GM12864 (cell line): Measurements from ENCODE around the gene HOXA5.

Experiments used
- DNase-seq: peaks from one replicate; pipeline ENCODE4 v3.0.0-alpha.2; 2011; ENCODE audit warnings: low read depth
- H3K4me3 ChIP-seq: 2 replicates; pipeline ENCODE4 v1.5.1; 2011; ENCODE audit warnings: mild to moderate bottlenecking, low read depth, low read length, control low read depth
- CTCF ChIP-seq: IDR thresholded peaks from 2 replicates; pipeline ENCODE4 v1.5.1; 2011; ENCODE audit warnings: low read depth, mild to moderate bottlenecking, moderate library complexity, low read length, control low read depth, inconsistent platforms; ENCODE audit errors: missing control alignments

HOXA5 gene

GRCh38 chr7:27095050-27095896 lies 48.2 kb downstream of the HOXA5 start:
- DNase-seq = no peak
- peak overlapping the region; percentile 82 for H3K4me3 ChIP-seq
- TF ChIP-seq CTCF = no peak

GRCh38 chr7:27094304-27095049 lies 49.0 kb downstream of the HOXA5 start:
- no peak overlapping the region for H3K4me3 ChIP-seq
- no peak for DNase-seq
- no peak for TF ChIP-seq CTCF

GRCh38 chr7:27093184-27093895 lies 50.1 kb downstream of the HOXA5 start:
- no peak for TF ChIP-seq CTCF
- H3K4me3 ChIP-seq = no peak overlapping the region
- no peak for DNase-seq

- DNase-seq = no peak
- H3K4me3 ChIP-seq = no peak overlapping the region
- no peak for TF ChIP-seq CTCF
Measured at GRCh38 chr7:27092819-27093110, 50.7 kb downstream of the HOXA5 start.

GRCh38 chr7:27091941-27092818 lies 51.3 kb downstream of the HOXA5 start:
- no peak for DNase-seq
- no peak overlapping the region for H3K4me3 ChIP-seq
- no peak for TF ChIP-seq CTCF

GRCh38 chr7:27091105-27091504 lies 52.4 kb downstream of the HOXA5 start:
- no peak overlapping the region for H3K4me3 ChIP-seq
- TF ChIP-seq CTCF = no peak
- DNase-seq = no peak
